Thoracic aorta (tissue), 2 donors: ENCODE data around the gene RAPGEF2. TPM values are rescaled to one million over a fixed set of nuclear protein-coding genes. Genes with fewer than 3 reads are reported as not detected.

Experiments used
- ATAC-seq: fragments of 150-250 bp; one replicate; pipeline ENCODE4 v1.8.0; 2017; ENCODE audit warnings: low read depth; ENCODE audit not compliant: insufficient number of reproducible peaks, low FRiP score
- DNase-seq: peaks from one replicate; pipeline ENCODE4 v3.0.0-alpha.2; 2020; ENCODE audit warnings: low spot score
- H3K27ac ChIP-seq, 2 donors: fragments of 200-600 bp; sonication (generic); 1 replicate in 1 of 2; 2 replicates in 1 of 2; pipeline ENCODE4 v1.5.1; 2016; ENCODE audit warnings: mild to moderate bottlenecking in 2 of 2, moderate library complexity in 2 of 2
- H3K27me3 ChIP-seq: fragments of 200-600 bp; sonication (generic); replicated peaks from 2 replicates; pipeline ENCODE4 v1.6.0; 2016; ENCODE audit warnings: mild to moderate bottlenecking; ENCODE audit not compliant: insufficient read depth
- H3K36me3 ChIP-seq: fragments of 200-600 bp; sonication (generic); one replicate; pipeline ENCODE4 v1.5.1; 2016
- H3K4me1 ChIP-seq, 2 donors: fragments of 200-600 bp; sonication (generic); 1 replicate in 1 of 2; 2 replicates in 1 of 2; pipeline versions ENCODE4 v1.5.1 to v1.6.0; 2016; ENCODE audit warnings: low read depth in 2 of 2, mild to moderate bottlenecking in 1 of 2; ENCODE audit not compliant: control insufficient read depth in 1 of 2
- H3K4me3 ChIP-seq: fragments of 200-600 bp; sonication (generic); 2 replicates; pipeline ENCODE4 v1.5.1; 2016; ENCODE audit warnings: mild to moderate bottlenecking
- H3K9me3 ChIP-seq: fragments of 200-600 bp; sonication (generic); 2 replicates; pipeline ENCODE4 v1.5.1; 2016
- CTCF ChIP-seq: fragments of 200-600 bp; sonication (generic); IDR thresholded peaks from one replicate; pipeline ENCODE4 v1.5.1; 2019; ENCODE audit warnings: antibody characterized with exemption
- total RNA-seq, 2 donors: library from RNA; depleted of rRNA; stranded (reverse); fragments of >200 nt; gene quantifications; one replicate each; pipeline versions ENCODE4 v1.1.0 to v1.2.3, GENCODE V29; 2016

The RAPGEF2 gene
- total RNA-seq, 2 donors from 2014 or later = 63.0 to 63.6 TPM

GRCh38 chr4:159389756-159390155 lies 286.9 kb downstream of the RAPGEF2 start:
- H3K4me3 ChIP-seq = no peak overlapping the region
- peaks cover 4 to 16% of the 10 kb centered on the region in 2 donors for H3K4me1 ChIP-seq
- ATAC-seq (no peak), DNase-seq (no peak)
- no peaks in the 10 kb centered on the region for H3K9me3 ChIP-seq
- H3K36me3 ChIP-seq = no peaks in the 10 kb centered on the region
- H3K27me3 ChIP-seq = no peaks in the 10 kb centered on the region
- no peak overlapping the region for H3K27ac ChIP-seq
- TF ChIP-seq CTCF = no peak

GRCh38 chr4:159390648-159391047 lies 287.8 kb downstream of the RAPGEF2 start:
- no peaks in the 10 kb centered on the region for H3K36me3 ChIP-seq
- H3K27ac ChIP-seq = no peak overlapping the region
- ATAC-seq (no peak), DNase-seq (peak; percentile 25)
- no peaks in the 10 kb centered on the region for H3K9me3 ChIP-seq
- H3K4me1 ChIP-seq = peaks cover 4 to 19% of the 10 kb centered on the region in 2 donors
- no peaks in the 10 kb centered on the region for H3K27me3 ChIP-seq
- no peak for TF ChIP-seq CTCF
- no peak overlapping the region for H3K4me3 ChIP-seq

GRCh38 chr4:159395693-159396092 lies 292.8 kb downstream of the RAPGEF2 start:
- DNase-seq (no peak), ATAC-seq (no peak)
- H3K27ac ChIP-seq = peak overlapping the region; percentile 28
- H3K4me1 ChIP-seq = peaks cover 12 to 59% of the 10 kb centered on the region in 2 donors
- H3K9me3 ChIP-seq = no peaks in the 10 kb centered on the region
- no peak for TF ChIP-seq CTCF
- no peaks in the 10 kb centered on the region for H3K27me3 ChIP-seq
- H3K36me3 ChIP-seq = no peaks in the 10 kb centered on the region
- H3K4me3 ChIP-seq = no peak overlapping the region

GRCh38 chr4:159396151-159396550 lies 293.3 kb downstream of the RAPGEF2 start:
- Histone ChIP-seq H3K9me3 (no peaks in the 10 kb centered on the region), H3K4me3 (no peak overlapping the region), H3K27ac (peak overlapping the region; percentile 28 to 57), H3K4me1 (peaks cover 16 to 63% of the 10 kb centered on the region in 2 donors), H3K27me3 (no peaks in the 10 kb centered on the region), H3K36me3 (no peaks in the 10 kb centered on the region)
- ATAC-seq = no peak
- no peak for TF ChIP-seq CTCF
- no peak for DNase-seq

GRCh38 chr4:159398236-159398638 lies 295.4 kb downstream of the RAPGEF2 start:
- ATAC-seq (peak; percentile 35), DNase-seq (no peak)
- Histone ChIP-seq H3K27me3 (no peaks in the 10 kb centered on the region), H3K27ac (peak overlapping the region; percentile 43 to 70), H3K4me3 (no peak overlapping the region), H3K36me3 (no peaks in the 10 kb centered on the region), H3K4me1 (peaks cover 16 to 73% of the 10 kb centered on the region in 2 donors), H3K9me3 (no peaks in the 10 kb centered on the region)
- no peak for TF ChIP-seq CTCF
